GM18519 (cell line): ENCODE data around the gene RHAG.
"Not testable (repeated sequence)": the region's sequence is repeated elsewhere in the genome, so short reads cannot be mapped to it uniquely, and the experiment has no call there.

Experiments
- ATAC-seq: cut with Tn5 transposase; IDR thresholded peaks from one replicate; pipeline ENCODE4 v1.9.1; 2021; ENCODE audit warnings: mild to moderate bottlenecking, moderate library complexity; ENCODE audit not compliant: unreplicated experiment, low FRiP score

Gene RHAG

GRCh38 chr6:49636713-49637349, at the start of gene RHAG:
Gene RHAG, minus strand, starts transcription at chr6:49636839. Its CDS starts 27 bp downstream, at chr6:49636812.
- no peak for ATAC-seq

DNA sequence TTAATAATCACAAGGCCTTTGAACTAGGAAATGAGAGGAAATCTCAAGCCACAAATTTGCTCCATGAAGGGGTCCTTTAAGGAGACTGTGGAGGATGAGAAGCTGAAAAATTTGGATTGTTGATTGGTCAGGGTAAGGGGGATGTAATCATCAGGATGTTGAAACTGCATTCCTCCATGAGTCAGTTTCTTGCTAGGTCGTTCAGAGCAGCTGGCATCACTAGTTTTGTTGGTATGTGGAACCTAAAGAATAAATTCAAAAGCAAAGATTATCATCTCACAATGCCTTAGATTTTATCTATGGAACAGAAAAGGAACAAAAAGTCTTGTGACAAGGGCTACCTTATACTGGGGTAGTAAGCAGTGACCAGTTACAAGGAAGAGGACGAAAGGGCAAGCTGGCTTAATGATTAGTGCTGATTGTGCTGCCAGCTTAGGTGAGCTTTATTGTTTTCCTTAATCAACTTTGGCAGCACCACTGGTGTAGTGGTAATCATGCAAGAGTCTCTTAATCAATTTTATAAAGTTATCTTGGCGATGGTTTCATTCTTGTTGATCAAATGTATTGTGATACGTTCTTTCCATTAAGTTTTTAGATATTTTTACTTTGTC, 40.1 kb upstream of the RHAG start:
- no peak for ATAC-seq

GRCh38 chr6:49675816-49676215, 39.2 kb upstream of the RHAG start:
- ATAC-seq = no peak

- no peak for ATAC-seq
Measured at GRCh38 chr6:49668083-49668511, 31.5 kb upstream of the RHAG start.

DNA sequence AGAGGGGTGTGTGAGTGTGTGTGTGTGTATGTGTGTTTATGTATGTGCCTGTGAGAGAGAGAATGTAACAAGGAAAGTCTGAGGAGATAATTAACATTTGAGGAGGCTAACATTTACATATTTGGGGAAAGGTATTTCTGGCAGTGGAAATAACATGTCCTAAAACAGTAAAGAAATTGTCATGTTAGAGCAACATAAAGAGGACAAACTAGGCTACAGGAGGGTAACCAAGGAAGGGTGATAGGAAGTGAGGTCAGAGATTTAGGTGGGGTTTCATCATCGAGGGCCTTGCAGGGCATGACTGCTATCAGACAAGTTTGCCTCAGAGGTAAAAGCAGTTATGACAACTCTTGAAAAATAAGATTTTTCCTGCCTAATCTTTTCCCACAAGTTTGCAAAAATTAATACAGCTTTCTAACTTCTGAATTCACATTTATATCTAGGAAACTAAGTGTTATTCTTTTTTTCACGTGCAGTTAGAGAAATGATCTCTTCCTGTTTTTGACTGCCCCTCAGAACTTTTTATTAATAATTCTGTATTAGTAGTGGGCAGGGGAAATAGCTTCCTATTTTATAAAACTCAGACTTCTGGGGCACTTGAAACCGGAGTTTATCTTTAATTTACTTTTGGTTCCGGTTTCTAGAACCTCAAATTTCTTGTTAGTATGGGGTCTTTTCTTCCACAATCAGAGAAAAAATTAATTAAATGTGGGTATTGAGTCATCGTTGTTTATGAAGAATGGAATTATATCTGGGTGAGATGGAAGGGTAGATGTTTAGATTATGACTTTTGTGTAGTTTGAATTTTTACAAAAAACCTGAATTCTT, 30.5 kb upstream of the RHAG start:
- no peak for ATAC-seq

DNA sequence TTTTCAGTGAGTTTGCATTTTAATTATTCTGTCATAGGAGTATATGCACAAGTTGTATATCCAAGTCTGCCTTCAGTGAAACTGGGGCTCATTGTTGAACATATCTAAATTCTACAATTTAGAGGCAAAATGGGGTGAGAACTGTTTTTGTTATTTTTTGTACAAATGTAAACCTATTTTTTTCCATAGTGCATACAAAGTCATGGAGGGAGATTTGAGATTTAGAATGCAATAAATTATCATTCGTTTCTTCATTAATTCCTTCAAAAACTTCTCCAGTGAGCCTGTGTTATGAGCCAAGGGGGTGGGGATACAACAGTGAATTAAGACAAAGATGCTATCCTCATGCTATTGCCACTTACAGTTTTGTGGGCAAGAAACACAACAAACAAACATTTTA, 29.8 kb upstream of the RHAG start:
- no peak for ATAC-seq

- ATAC-seq = no peak
Measured at GRCh38 chr6:49664817-49665216, 28.2 kb upstream of the RHAG start.

GRCh38 chr6:49664054-49664453, 27.4 kb upstream of the RHAG start:
- ATAC-seq = not testable (repeated sequence)

GRCh38 chr6:49662892-49663261, 26.2 kb upstream of the RHAG start:
- ATAC-seq = no peak

GRCh38 chr6:49662231-49662891, 25.7 kb upstream of the RHAG start:
- no peak for ATAC-seq

DNA sequence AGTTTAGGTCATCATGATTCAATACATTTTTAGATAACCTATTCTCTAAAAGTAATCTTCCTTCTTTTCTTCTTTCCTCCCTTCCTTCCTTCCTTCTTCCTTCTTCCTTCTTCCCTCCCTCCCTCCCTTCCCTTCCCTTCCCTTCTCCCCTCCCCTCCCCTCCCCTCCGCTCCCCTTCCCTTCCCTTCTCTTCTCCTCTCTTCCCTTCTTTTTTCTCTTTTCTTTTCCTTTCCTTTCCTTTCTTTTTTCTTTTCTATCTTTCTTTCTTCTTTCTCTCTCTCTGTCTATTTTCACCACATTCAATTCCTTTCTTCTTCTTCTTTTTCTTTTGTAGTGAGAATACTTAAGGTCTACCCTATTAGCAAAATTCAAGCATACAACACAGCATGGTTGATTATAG, 17.3 kb upstream of the RHAG start:
- no peak for ATAC-seq

- no peak for ATAC-seq
Measured at GRCh38 chr6:49653438-49653837, 16.8 kb upstream of the RHAG start.

DNA sequence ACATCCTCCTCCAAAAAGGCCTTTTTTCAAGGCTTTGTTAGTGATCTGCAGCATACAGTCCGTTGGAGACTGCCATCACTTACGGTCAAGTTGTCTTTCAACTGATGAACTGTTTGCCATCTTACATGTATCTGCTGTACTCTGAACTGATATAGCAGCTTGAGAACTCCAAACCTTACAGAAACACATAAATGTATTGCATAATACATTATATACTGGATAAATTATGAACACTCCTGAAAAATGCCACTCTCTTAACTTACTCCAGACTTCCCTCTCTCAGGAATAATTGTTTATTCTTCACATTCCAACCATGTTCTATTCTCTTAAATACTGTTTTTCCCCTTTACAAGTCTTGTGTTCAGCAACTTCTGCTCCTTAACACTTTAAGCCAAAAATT, 14.6 kb upstream of the RHAG start:
- ATAC-seq = no peak

GRCh38 chr6:49649988-49650387, 13.3 kb upstream of the RHAG start:
- ATAC-seq = no peak

GRCh38 chr6:49648036-49648435, 11.4 kb upstream of the RHAG start:
- ATAC-seq = no peak

- no peak for ATAC-seq
Measured at GRCh38 chr6:49647476-49647875, 10.8 kb upstream of the RHAG start.

- no peak for ATAC-seq
Measured at GRCh38 chr6:49646942-49647341, 10.3 kb upstream of the RHAG start.

DNA sequence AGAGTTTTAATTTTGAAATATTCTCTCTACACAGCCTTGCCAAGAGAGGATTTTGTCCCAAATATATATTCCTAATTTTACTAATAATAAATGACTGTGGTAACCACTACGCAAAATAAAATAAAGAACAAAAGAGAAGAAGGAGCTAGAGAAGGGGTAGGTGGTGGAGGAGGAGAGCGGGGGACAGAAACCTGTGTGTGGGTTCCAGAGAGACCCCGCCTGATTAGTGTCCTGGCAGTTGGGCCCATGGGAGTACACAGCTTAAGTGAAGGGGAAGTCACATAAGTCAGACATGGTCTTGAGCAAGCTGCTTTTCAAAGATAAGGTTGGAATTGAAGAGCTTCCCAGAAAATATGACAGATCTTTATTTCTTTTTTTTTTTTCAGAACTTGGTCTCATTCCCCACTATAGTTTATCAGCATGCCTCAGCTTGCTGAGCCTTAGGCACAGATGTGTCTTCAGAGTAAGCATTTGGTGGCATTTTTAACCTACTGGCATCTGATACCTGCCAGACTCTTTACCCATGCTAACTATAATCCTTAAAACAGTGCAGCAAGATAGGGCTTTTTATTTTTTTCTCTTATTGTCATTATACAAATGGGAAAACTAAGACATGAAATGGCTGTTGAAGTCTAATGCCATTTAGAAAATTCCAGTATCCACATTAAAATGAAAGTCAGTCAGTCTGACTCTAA, 9.6 kb upstream of the RHAG start:
- ATAC-seq = no peak

DNA sequence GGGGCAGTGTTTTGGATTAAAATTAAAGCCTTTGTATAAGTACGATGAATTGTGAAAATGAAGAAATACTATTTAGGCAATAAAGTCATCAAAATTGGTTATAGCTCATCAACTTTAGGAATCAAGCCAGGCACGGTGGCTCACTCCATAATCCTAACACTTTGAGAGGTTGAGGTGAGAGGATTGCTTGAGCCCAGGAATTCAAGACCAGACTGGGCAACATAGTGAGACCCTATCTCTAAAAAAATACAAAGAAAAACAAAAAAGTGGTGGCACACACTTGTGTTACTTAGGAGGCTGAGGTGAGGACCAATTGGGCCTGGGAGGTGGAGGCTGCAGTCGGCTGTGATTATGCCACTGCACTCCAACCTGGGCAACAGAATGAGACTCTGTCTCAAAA, 8.5 kb upstream of the RHAG start:
- no peak for ATAC-seq

DNA sequence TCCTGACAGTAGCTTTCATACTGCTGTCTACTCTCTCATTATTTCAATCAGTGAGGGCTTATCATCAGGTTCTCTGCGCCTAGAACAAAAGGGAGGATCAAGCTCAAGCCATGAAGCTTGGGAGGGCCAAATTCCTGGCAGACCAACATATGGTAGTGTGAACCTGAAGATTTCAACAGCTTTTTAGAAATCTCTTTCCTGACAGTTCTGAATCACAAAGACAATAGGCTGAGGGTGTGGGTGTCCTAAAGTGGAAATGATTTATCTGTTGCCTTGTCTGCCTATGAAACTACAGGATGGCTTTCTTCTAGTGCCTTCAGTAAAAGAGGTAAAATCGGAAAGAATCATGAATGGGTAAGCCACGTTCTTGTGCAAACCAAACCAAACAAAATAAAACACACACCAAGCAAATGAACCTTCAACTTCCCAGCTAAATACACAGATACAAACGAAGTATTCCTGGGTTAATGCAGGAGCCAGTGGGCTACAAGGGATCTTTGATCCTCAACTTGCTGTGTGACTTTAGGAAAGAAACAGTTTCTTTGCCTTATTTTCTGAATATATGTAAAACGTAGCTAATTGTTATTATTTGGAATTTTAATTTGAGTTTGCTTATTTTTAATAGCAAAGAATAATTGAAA, 2.7 kb upstream of the RHAG start:
- no peak for ATAC-seq
